GM12801 (cell line): Measurements from ENCODE around the gene NDUFS6.

Source experiments
- TF ChIP-seq, protein P1 (sequence below): IDR thresholded peaks from one replicate; pipeline ENCODE4 v1.5.1; 2011; ENCODE audit warnings: control low read depth; ENCODE audit not compliant: insufficient read length; ENCODE audit errors: extremely low read depth

The NDUFS6 gene

DNA sequence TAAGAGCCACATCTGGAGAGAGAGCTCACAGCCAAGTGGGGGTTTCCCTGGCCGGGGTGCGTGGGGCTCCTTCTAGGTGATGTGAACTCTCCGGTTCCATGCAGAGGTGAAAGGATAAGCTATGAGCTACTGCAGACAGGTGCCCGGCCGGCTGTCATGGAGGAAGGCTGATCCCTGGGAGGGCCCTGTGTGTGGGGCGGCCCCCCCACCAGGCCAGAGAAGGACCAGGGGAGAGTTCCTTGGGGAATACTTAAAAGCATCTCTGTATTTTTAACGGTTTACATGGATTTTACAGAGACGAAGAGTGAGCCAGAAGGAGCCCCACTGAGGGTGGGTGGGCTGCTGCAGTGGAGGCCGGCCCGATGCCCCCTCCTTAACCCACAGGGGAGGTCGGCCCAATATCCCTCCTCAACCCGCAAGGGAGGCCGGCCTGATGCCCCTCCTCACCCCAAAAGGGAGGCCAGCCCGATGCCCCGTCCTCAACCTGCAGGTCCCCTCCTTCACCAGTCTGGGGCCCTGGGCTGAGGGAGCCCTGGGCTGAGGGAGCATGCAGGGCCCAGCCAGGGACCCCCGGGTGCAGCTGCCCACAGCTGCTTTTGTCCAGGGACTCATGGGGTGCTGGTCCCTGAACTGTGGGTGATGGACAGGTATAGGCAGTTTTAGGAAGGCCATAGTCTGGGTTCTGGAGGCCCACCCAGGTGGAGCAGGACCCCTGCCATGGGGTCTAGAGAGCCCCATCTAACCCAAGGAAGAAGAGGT is 33.5 kb upstream of the NDUFS6 start:
- TF ChIP-seq, protein P1, sequence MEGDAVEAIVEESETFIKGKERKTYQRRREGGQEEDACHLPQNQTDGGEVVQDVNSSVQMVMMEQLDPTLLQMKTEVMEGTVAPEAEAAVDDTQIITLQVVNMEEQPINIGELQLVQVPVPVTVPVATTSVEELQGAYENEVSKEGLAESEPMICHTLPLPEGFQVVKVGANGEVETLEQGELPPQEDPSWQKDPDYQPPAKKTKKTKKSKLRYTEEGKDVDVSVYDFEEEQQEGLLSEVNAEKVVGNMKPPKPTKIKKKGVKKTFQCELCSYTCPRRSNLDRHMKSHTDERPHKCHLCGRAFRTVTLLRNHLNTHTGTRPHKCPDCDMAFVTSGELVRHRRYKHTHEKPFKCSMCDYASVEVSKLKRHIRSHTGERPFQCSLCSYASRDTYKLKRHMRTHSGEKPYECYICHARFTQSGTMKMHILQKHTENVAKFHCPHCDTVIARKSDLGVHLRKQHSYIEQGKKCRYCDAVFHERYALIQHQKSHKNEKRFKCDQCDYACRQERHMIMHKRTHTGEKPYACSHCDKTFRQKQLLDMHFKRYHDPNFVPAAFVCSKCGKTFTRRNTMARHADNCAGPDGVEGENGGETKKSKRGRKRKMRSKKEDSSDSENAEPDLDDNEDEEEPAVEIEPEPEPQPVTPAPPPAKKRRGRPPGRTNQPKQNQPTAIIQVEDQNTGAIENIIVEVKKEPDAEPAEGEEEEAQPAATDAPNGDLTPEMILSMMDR: no peak

DNA sequence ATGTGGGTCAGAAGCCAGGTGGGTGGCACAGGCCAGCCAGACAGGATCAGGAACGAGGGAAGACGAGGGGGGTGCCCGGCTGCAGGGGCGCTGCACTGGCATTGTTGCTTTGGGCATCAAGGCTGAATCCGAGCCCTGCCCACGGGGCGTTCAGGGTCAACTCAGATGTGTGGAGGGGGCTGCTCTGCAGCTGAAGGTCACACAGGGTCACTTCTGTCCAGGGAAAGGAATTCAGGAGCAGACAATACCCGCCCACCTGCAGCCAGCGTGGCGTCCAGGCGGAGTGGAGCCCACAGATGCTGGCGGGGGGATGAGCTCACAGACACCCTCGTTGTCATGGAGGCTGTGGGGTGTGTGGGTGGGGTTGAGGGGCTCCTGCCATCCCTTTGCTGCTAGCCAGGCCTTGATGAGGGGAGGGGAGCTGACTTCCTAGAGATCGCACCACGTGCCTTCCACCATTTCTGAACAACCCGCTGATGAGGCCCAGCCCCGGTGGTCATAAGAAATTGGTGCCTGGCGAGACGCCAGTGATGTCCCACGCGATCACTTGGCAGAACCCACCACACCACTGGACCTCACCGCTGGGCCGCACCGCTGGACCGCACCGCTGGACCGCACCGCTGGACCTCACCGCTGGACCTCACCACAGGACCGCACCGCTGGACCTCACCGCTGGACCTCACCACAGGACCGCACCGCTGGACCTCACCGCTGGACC is 32.8 kb upstream of the NDUFS6 start:
- TF ChIP-seq, protein P1: no peak

- TF ChIP-seq, protein P1: no peak
Measured at GRCh38 chr5:1769017-1769640, 32.1 kb upstream of the NDUFS6 start.

GRCh38 chr5:1769752-1770442 is 31.3 kb upstream of the NDUFS6 start:
- TF ChIP-seq, protein P1: no peak

- TF ChIP-seq, protein P1: no peak
Measured at GRCh38 chr5:1770443-1770802, 30.8 kb upstream of the NDUFS6 start.

- TF ChIP-seq, protein P1: no peak
Measured at GRCh38 chr5:1771149-1772065, 29.8 kb upstream of the NDUFS6 start.
